GM21515 (cell line): Measurements from ENCODE around the gene FAM221A.
"Not testable (repeated sequence)": the region's sequence is repeated elsewhere in the genome, so short reads cannot be mapped to it uniquely, and the experiment has no call there.

ENCODE experiments used
- ATAC-seq: cut with Tn5 transposase; IDR thresholded peaks from one replicate; pipeline ENCODE4 v1.9.1; 2021; ENCODE audit not compliant: unreplicated experiment

The FAM221A gene

GRCh38 chr7:23679898-23680413 lies at the start of gene FAM221A:
FAM221A (plus strand) TSS chr7:23680199; CDS start chr7:23680219, 20 bp downstream.
- peak; percentile 99 for ATAC-seq

- no peak for ATAC-seq
Measured at GRCh38 chr7:23633417-23633816, 46.6 kb upstream of the FAM221A start.

DNA sequence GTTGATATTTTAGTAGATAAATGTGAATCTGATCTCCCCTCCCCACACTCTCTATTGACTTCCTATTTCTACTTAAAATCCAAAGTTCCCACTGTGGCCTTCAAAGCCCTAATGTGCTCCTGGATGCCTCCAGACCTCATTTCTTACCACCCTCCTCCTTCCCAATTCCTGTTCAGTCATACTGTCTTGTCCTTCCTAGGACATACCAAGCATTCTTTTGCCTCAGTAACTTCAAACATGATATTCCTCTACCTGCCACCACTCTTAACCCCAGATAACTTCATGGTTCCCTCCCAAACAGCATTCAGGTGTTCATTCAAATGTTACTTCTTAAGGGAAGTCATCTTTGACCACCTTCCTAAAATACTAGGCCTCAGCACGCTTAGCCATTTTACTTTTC lies 34.2 kb upstream of the FAM221A start:
- ATAC-seq = no peak

GRCh38 chr7:23653942-23654341 lies 26.1 kb upstream of the FAM221A start:
- ATAC-seq = no peak

- no peak for ATAC-seq
Measured at GRCh38 chr7:23654508-23654907, 25.5 kb upstream of the FAM221A start.

DNA sequence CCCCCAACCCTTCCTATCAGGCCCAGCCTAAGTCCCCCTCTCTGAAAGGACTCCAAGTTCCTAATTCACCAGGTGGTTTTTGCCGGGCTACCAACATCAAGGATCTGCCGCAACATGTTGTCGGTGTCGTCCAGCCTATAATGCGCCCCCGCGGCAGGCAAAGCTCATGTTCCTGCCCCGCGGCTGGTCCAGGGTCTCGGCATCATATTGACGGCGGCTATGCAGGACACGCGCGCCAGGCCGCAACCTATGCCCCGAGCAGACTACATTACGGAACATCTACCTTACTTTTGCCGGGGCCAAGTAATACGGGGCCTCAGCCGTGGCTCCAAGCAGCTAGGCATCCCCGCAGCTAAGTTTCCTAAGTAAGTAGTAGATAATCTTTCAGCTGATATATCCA lies 24.6 kb upstream of the FAM221A start:
- no peak for ATAC-seq

GRCh38 chr7:23658831-23659427 lies 21.1 kb upstream of the FAM221A start:
- no peak for ATAC-seq

- no peak for ATAC-seq
Measured at GRCh38 chr7:23661385-23661784, 18.6 kb upstream of the FAM221A start.

- ATAC-seq = no peak
Measured at GRCh38 chr7:23662124-23662983, 17.6 kb upstream of the FAM221A start.

- no peak for ATAC-seq
Measured at GRCh38 chr7:23662984-23663313, 17.1 kb upstream of the FAM221A start.

GRCh38 chr7:23664122-23664521 lies 15.9 kb upstream of the FAM221A start:
- ATAC-seq = no peak

- no peak for ATAC-seq
Measured at GRCh38 chr7:23672033-23672432, 8.0 kb upstream of the FAM221A start.

DNA sequence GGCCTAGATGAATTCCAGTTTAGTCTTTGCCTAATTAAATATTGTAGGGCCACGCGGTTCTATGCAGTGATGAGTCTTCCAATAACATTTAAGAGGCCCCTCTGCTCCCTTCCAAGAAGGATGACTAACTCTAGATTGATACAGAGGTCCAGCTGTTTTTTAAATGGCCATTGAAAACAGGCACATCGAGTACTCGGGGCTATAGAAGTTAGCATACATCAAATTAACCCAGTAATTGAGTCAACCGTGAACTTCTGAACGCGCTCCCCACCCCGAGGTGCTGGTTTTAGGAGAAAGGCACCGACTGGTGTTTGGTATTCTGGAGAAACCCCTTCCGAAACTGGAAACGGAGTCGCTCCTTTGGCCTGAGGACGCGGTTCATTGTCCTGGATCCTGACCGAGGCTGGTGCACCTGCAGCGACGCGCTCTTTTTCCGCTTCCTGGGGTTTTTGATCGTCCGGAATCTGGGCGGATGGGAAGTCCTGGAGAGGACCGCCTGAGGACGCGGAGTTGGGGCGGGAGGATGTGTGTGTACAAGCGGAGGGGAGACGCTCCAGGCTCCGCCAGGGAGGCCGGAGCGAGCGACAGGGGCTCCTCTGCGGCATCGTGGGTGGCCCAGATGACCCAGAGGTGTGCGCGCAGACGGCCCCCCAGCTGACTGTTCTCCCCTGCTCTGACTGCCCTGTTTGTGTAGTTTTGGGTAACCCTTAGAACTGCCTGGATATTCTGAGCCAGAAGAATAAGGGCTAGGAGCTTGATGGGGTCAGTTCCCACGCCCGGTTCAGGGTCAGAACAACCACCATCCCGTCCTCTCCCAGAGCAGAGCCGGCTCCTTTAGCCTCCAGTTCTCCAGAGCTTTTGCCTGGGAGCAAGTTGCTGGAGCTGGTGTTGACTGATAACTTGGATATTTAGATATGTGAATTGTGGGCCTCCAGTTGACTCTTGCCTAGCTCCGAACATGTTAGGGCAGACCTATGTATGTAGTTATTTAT lies 711 bp downstream of the FAM221A start:
- ATAC-seq = peak; percentile 41

GRCh38 chr7:23684041-23684440 lies 4.0 kb downstream of the FAM221A start:
- ATAC-seq = not testable (repeated sequence)

DNA sequence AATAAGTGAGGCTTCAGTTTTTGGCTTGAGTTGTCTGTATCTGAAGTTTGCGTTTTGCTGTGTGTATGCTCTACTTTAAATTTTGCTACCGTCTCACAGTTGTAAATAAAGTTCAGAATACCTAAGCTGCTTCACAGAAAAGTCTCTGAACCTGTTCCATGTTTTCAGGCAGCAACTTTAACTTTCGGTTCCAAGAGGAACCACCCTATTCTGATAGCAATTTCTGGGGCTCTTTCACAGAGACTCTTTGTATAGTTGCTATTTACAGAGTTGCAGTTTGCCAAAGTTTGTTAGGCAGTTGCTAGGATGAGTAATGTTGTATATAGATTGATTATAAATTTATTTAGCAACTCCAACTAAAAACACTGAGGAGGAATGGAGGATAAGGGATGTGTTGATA lies 5.7 kb downstream of the FAM221A start:
- no peak for ATAC-seq

DNA sequence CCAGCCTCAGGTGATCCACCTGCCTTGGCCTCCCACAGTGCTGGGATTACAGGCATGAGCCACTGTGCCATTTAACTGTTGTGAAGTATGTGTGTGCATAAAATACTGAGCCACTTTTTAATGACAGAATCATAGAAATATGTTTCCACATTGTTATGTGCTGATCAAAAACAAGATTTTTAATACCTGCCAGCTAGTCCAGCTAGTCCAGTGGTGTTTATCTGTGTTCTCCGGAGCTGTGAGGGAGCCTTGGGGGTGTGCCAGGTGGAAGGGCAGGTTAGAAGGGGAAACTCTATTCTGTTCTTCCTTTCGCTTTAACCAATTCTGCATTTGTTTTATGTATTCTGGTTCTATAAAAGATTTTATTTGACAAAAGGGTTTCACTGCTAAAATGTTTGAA lies 7.0 kb downstream of the FAM221A start:
- ATAC-seq = no peak

- no peak for ATAC-seq
Measured at GRCh38 chr7:23689165-23689564, 9.2 kb downstream of the FAM221A start.

DNA sequence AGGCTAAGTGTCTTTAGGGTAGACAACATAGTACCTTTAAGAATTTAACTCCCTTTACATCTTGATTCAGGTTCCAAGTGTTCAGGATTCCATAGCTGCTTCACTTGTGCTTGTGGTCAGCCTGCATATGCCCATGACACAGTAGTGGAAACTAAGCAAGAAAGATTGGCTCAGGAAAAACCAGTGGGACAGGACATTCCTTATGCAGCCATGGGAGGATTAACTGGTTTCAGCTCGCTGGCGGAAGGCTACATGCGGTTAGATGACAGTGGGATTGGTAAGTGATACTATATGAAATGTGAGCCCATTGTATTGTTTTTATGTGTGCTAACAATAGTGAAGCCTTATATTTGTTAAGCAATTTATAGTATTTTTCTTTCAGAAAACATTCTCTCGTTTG lies 11.3 kb downstream of the FAM221A start:
- no peak for ATAC-seq

DNA sequence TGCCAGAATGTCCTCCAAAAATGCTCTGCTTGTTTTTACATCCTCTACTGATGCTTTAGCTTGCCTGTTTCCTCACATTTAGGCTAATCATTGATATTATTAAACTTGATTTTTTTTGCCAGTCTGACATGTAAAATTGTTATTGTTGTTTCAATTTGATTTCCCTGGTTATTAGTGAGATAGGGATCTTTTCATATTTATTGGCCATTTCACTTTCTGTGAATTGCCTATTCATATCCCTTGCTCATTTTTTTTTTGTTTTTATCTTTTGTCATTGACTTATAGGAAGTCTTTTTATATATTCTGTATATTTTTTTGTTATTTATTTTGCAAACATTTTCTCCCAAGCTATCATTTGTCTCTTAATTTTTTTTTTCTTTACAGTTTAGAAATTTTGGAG lies 13.2 kb downstream of the FAM221A start:
- no peak for ATAC-seq

DNA sequence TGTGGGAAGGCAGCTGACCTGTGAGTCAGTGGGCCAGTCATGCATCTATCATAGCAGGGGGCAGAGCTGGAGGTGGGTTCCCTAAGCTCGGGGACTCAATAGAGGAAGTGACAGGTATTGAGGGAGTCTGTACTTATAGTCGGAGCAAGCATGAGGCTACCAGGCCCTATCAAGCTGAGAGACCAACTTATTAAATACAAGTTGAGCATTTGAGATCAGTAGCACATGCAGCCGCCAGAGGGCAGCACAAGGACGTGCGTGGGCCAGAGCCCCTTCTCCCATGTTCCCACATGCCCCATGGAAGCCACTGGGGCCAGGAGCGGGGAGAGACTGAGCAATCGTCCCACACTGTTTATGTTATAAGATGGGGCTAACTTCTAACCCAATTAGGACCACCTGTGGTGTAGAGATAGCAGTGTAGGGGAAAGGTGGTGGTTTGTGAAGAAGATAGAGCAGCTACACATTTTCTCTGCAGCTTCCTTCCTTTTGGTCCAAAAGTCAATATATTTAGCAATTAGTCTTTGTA lies 17.0 kb downstream of the FAM221A start:
- peak; percentile 77 for ATAC-seq

DNA sequence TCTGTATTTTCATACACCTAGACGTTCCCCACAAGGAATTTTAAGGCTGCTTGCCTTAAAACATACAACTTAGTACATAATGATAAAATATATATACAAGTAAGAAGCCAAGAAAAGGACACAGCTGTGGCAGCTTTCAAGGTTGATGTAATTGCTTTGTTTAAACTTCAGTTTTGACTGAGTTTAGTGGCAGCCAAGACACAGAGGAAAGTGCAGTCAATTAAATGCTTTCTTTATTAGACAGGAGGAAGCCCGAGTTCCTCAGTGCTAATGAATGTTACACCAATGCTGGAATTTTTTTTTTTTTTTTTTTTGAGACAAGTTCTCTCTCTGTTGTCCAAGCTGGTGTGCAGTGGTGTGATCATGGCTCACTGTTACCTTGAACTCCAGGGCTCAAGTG lies 18.8 kb downstream of the FAM221A start:
- ATAC-seq = no peak
